Hair follicle dermal papilla cell (primary cell): ENCODE measurements around the gene TMEM121B. TPM values are rescaled to one million over a fixed set of nuclear protein-coding genes. Genes with fewer than 3 reads are reported as not detected.

Experiments
- total RNA-seq: library from RNA; depleted of rRNA; stranded (reverse); fragments of >200 nt; gene quantifications from 2 replicates; pipeline ENCODE4 v1.2.3, GENCODE V29; 2012

The TMEM121B gene
- total RNA-seq = under 0.01 TPM in 1 of 2 replicates, not detected in the other

DNA sequence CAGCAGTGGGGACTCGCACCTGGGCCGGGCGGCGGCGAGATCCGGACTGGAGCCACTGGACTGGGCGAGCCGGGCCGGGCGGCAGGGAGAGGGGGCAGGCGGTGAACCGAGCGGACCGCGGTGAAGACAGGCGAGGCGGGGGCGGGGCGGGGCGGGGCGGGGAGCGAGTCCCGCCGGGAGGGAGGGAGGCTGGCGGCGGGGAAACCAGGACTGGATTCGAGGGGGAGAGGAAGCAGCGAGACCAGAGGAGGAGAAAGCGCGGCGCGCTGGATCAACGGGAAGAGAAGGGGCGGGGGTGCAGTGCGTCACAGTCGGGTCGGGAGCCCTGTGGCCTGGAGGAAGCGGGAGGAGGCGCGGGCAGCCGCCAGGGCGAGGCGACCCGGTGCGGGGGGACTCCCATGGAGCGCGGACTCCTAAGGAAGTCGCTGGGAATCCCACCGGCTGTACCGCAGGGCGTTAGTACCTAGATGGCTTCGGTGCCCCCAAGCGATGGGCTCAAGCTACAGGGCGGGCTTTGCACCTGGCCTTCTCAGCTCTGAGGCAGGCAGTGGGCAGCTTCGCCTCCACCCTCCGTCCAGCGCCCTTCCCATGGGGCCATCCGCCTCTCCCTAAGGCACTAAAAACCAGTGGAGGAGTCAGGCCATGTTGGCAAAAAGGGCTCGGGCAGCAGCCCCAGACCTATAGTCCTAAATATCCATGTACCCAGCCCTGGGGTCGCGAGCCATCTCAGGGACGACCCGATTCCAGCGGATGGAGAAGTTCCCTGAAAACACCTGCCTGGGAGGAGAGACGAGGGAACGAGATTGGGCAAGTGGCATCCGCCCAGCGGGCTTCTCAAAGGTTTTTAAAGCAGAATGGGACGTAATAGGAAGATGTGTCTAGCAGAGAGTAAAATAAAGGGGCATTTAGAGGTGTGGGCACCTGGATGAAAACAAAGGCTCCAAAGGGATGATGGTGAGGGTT lies at the start of gene TMEM121B:
TSS of gene TMEM121B (minus strand) at position 128 of the 963 bp plus-strand sequence. CDS start 233 bp downstream, outside the sequence.

DNA sequence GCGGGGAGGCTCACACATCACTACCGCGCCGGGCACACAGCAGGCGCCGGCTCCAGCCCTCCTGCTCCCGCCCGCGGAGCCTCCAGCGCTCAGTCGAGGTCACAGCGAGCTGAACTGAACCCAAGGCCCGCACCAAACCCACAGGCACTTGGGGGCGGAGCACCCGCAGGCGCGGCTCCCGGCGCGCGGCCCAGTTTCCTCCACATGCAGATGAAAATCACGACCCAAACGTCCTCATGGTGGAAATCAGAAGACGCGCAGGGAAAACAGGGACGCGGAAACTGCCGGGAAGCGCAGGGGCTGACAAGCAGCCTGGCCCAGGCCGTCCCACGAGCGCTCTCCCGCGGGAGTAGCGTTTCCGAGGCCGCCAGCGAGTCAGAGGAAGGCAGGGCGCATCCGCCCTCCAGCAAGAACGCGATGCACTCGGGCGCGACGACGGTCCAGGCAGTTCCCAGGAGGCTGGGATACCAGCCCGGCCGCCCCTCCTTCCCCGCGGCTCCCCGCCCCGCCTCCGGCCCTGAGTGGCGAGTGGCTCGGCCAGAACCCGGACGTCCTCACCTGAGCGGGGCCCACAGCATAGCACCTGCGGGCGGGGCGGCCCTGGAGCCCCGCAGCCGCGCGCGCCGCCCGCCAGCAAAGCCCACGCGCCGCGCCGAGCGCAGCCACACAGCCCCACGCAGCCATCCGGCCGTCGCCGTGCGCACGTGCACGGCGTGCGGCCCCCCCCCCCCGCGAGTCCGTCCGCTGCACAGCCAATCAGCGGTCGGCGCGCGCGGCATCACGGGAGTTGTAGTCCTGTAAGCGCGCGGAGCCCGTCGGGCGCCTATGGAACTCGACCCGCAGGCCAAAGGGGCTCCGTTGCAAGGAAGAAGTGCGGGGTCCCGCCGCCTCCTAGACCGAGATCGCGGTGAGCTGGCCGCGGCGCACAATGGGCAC lies 37.7 kb upstream of the TMEM121B start, which contains the start of gene HDHD5:
TSS of gene HDHD5 (minus strand) at position 710 of the 936 bp plus-strand sequence. CDS start at position 684, 26 bp downstream.

DNA sequence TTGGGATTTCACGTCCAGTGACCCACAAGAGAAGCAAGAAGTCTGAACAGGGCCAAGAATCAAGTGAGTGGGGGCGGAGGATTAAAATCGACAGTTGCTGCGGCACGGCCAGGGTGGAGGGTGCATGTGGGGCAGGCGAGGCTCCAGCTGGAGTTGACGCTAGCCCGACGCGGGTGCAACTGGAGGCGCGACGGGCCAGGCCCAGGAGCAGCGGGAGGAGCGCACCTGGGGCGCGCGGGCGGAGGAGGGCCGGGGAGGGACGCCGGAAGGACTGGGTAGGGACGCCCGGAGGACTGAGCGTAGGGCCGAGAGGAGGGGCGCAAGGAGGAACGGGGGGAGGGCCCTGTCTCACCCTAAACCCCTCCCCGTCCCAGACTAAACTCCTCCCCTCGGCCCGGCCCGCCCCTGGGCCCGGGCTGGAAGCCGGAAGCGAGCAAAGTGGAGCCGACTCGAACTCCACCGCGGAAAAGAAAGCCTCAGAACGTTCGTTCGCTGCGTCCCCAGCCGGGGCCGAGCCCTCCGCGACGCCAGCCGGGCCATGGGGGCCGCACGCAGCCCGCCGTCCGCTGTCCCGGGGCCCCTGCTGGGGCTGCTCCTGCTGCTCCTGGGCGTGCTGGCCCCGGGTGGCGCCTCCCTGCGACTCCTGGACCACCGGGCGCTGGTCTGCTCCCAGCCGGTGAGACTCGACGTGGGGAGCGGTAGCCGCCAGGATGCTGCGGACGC lies 36.4 kb downstream of the TMEM121B start, which contains the start of gene IL17RA:
TSS of gene IL17RA (plus strand) at position 447 of the 723 bp plus-strand sequence. CDS start at position 539, 92 bp downstream.

Other genes starting within 250 kb of the TMEM121B start
- not detected in 2 replicates for gene GAB4, start 113.1 kb downstream of the TMEM121B start, total RNA-seq
- gene IL17RA, start 36.4 kb downstream of the TMEM121B start, total RNA-seq = 13.6 and 15.6 TPM in 2 replicates
- gene HDHD5, start 37.9 kb upstream of the TMEM121B start, total RNA-seq = 32.1 and 35.2 TPM in 2 replicates
- gene ADA2, start 98.1 kb upstream of the TMEM121B start, total RNA-seq = 1.2 and 2.3 TPM in 2 replicates
- not detected in 2 replicates for gene CECR2, start 248.1 kb upstream of the TMEM121B start, total RNA-seq